ENCODE data around the gene MACROD2.

Gene MACROD2

DNA sequence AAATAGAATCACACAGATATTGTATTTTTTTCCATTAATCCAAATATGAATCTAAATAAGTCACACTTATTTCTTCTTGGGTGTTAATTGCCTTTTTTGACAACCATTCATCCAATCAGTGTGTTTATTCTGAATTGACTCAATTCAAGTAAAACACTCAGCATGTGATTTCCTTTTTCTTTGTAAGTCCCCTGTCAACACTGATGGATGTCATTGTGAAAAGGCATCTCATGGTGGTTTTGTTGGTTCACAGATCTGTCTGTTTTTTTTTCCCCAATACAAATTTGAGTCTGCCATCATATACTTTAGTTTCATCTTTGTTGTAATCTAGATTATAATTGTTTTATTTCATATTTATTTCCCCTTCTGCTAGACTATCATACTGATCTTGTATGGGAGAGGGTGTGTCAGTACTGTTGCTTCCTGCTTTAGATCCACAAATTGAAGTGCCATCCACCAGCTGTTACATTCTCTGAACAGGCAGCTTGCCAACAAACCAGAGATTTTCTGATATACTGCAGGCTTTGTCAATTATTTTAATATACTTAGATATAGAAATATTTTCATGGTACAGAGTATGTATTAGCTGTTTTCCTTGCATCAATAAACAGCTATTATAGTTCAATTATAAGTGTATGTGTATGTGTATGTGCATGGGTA, 406.3 kb downstream of the MACROD2 start:
- Histone ChIP-seq H3K27me3 (ENCODE audit: insufficient read depth, insufficient read length) (no peaks in the 10 kb centered on the region), H3K36me3 (ENCODE audit: insufficient read depth, insufficient read length, low read length) (no peaks in the 10 kb centered on the region), H3K4me1 (ENCODE audit: insufficient read depth, insufficient read length) (no peaks in the 10 kb centered on the region), H3K9me3 (ENCODE audit: insufficient read depth, low read length) (no peaks in the 10 kb centered on the region), H3K9ac (ENCODE audit: insufficient read length, low read depth) (no peak overlapping the region), H3K4me3 (ENCODE audit: insufficient read length, low read depth) (no peak overlapping the region)
- TF ChIP-seq ZNF274 (IDR thresholded peaks at IDR 0.05; ENCODE audit: low read depth, low read length), result no peak
- TF ChIP-seq SUZ12 (IDR thresholded peaks at IDR 0.05; ENCODE audit: extremely low read depth, insufficient read depth, insufficient read length), result no peak
- TF ChIP-seq YY1 (IDR thresholded peaks at IDR 0.05; ENCODE audit: insufficient read depth, insufficient read length), result no peak
- no peak for DNase-seq (ENCODE audit: low read depth, low spot score)

- Histone ChIP-seq H3K4me3 (ENCODE audit: insufficient read length, low read depth) (no peak overlapping the region), H3K27me3 (ENCODE audit: insufficient read depth, insufficient read length) (no peaks in the 10 kb centered on the region), H3K36me3 (ENCODE audit: insufficient read depth, insufficient read length, low read length) (no peaks in the 10 kb centered on the region), H3K9me3 (ENCODE audit: insufficient read depth, low read length) (no peaks in the 10 kb centered on the region), H3K4me1 (ENCODE audit: insufficient read depth, insufficient read length) (no peaks in the 10 kb centered on the region), H3K9ac (ENCODE audit: insufficient read length, low read depth) (no peak overlapping the region)
- DNase-seq (ENCODE audit: low read depth, low spot score), result no peak
- TF ChIP-seq YY1 (IDR thresholded peaks at IDR 0.05; ENCODE audit: insufficient read depth, insufficient read length) (no peak), ZNF274 (IDR thresholded peaks at IDR 0.05; ENCODE audit: low read depth, low read length) (no peak), SUZ12 (IDR thresholded peaks at IDR 0.05; ENCODE audit: extremely low read depth, insufficient read depth, insufficient read length) (no peak)
These were observed 409.2 kb downstream of the MACROD2 start for GRCh38 chr20:14404515-14404914.

GRCh38 chr20:14406495-14406894, 411.2 kb downstream of the MACROD2 start:
- Histone ChIP-seq H3K9ac (ENCODE audit: insufficient read length, low read depth) (no peak overlapping the region), H3K36me3 (ENCODE audit: insufficient read depth, insufficient read length, low read length) (no peaks in the 10 kb centered on the region), H3K27me3 (ENCODE audit: insufficient read depth, insufficient read length) (no peaks in the 10 kb centered on the region), H3K9me3 (ENCODE audit: insufficient read depth, low read length) (no peaks in the 10 kb centered on the region), H3K4me1 (ENCODE audit: insufficient read depth, insufficient read length) (no peaks in the 10 kb centered on the region), H3K4me3 (ENCODE audit: insufficient read length, low read depth) (no peak overlapping the region)
- TF ChIP-seq YY1 (IDR thresholded peaks at IDR 0.05; ENCODE audit: insufficient read depth, insufficient read length), result no peak
- TF ChIP-seq ZNF274 (IDR thresholded peaks at IDR 0.05; ENCODE audit: low read depth, low read length), result no peak
- no peak for TF ChIP-seq SUZ12 (IDR thresholded peaks at IDR 0.05; ENCODE audit: extremely low read depth, insufficient read depth, insufficient read length)
- no peak for DNase-seq (ENCODE audit: low read depth, low spot score)

DNA sequence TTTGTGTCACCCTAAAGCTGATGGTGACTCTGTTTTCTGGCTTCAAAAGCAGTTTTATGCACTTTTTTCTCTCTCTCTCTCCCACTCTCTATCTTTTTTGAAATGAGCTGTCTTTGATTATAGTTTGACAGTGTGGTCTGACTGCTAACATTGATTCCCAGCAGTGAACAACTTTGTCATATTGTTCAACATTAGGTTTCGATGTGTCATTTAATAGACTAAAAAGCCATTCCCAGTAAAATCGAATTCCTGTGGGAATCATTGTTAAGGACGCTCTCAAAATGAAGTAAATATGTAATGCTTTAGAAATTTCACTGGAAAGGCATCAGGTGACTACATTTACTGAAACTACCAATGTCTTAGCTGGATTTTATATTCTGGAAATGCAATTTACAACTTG, 412.0 kb downstream of the MACROD2 start:
- TF ChIP-seq SUZ12 (IDR thresholded peaks at IDR 0.05; ENCODE audit: extremely low read depth, insufficient read depth, insufficient read length), result no peak
- TF ChIP-seq ZNF274 (IDR thresholded peaks at IDR 0.05; ENCODE audit: low read depth, low read length), result no peak
- no peak for TF ChIP-seq YY1 (IDR thresholded peaks at IDR 0.05; ENCODE audit: insufficient read depth, insufficient read length)
- Histone ChIP-seq H3K9ac (ENCODE audit: insufficient read length, low read depth) (no peak overlapping the region), H3K36me3 (ENCODE audit: insufficient read depth, insufficient read length, low read length) (no peaks in the 10 kb centered on the region), H3K4me3 (ENCODE audit: insufficient read length, low read depth) (no peak overlapping the region), H3K4me1 (ENCODE audit: insufficient read depth, insufficient read length) (no peaks in the 10 kb centered on the region), H3K9me3 (ENCODE audit: insufficient read depth, low read length) (no peaks in the 10 kb centered on the region), H3K27me3 (ENCODE audit: insufficient read depth, insufficient read length) (no peaks in the 10 kb centered on the region)
- DNase-seq (ENCODE audit: low read depth, low spot score), result no peak

DNA sequence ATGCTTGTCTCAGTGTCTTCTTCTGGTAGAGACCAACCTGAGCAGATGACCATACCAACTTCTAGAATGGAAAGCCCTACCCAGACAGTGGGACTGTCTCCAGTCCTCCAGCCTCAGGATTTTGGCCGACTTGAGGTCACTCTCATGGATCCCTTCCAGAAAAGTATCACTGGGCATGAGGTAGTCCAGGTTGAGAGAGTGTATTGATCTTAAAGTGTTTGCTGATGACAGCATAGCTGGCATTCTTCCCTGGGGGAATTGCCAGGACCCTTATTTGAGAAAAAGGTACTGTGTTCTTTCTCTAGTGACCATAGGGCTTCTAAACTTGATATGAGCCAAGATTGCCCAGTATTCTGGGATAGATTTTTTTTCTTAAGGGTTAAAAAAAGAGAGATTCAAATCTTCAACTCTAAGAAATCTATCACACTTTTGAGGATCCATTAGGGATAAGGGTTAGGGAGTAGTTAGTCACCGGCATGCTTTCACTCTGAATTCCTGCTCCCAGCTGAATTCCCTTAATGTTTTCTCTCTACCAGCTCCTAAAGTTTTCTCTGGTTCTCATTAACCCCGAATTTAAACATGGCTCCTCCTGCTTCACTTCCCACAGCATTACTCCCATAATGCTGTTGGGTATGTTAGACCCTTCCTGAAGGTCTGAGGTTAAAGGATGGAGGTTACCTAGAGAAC, 415.7 kb downstream of the MACROD2 start:
- H3K4me1 ChIP-seq (ENCODE audit: insufficient read depth, insufficient read length), result no peaks in the 10 kb centered on the region
- no peak overlapping the region for H3K9ac ChIP-seq (ENCODE audit: insufficient read length, low read depth)
- H3K4me3 ChIP-seq (ENCODE audit: insufficient read length, low read depth), result no peak overlapping the region
- H3K9me3 ChIP-seq (ENCODE audit: insufficient read depth, low read length), result no peaks in the 10 kb centered on the region
- DNase-seq (ENCODE audit: low read depth, low spot score), result no peak
- no peaks in the 10 kb centered on the region for H3K27me3 ChIP-seq (ENCODE audit: insufficient read depth, insufficient read length)
- no peaks in the 10 kb centered on the region for H3K36me3 ChIP-seq (ENCODE audit: insufficient read depth, insufficient read length, low read length)
- TF ChIP-seq SUZ12 (IDR thresholded peaks at IDR 0.05; ENCODE audit: extremely low read depth, insufficient read depth, insufficient read length) (no peak), YY1 (IDR thresholded peaks at IDR 0.05; ENCODE audit: insufficient read depth, insufficient read length) (no peak), ZNF274 (IDR thresholded peaks at IDR 0.05; ENCODE audit: low read depth, low read length) (no peak)

- DNase-seq (ENCODE audit: low read depth, low spot score), result no peak
- Histone ChIP-seq H3K4me3 (ENCODE audit: insufficient read length, low read depth) (no peak overlapping the region), H3K9me3 (ENCODE audit: insufficient read depth, low read length) (no peaks in the 10 kb centered on the region), H3K9ac (ENCODE audit: insufficient read length, low read depth) (no peak overlapping the region), H3K27me3 (ENCODE audit: insufficient read depth, insufficient read length) (no peaks in the 10 kb centered on the region), H3K36me3 (ENCODE audit: insufficient read depth, insufficient read length, low read length) (no peaks in the 10 kb centered on the region), H3K4me1 (ENCODE audit: insufficient read depth, insufficient read length) (no peaks in the 10 kb centered on the region)
- TF ChIP-seq ZNF274 (IDR thresholded peaks at IDR 0.05; ENCODE audit: low read depth, low read length), result no peak
- TF ChIP-seq YY1 (IDR thresholded peaks at IDR 0.05; ENCODE audit: insufficient read depth, insufficient read length), result no peak
- no peak for TF ChIP-seq SUZ12 (IDR thresholded peaks at IDR 0.05; ENCODE audit: extremely low read depth, insufficient read depth, insufficient read length)
These were observed 416.9 kb downstream of the MACROD2 start for GRCh38 chr20:14412065-14412681.

DNA sequence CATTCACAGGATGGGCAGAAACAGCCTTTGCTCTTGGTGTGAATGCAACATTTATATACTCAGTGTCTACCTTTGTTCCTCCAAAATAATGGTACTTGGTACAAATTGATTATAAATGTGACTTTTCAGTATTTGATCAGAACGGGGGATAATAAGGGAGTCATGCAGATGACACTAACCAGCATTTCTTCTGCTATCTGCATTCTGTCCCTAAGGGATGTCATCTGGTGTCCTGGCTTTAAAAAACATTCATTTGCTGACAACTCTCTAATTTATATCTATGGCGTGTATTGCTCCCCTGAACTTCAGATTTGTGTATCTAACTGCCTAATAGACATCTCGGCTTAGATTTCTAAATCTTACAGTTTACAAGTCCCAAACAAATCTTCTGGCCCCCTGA, 418.5 kb downstream of the MACROD2 start:
- no peak for DNase-seq (ENCODE audit: low read depth, low spot score)
- Histone ChIP-seq H3K27me3 (ENCODE audit: insufficient read depth, insufficient read length) (no peaks in the 10 kb centered on the region), H3K4me1 (ENCODE audit: insufficient read depth, insufficient read length) (no peaks in the 10 kb centered on the region), H3K9ac (ENCODE audit: insufficient read length, low read depth) (no peak overlapping the region), H3K4me3 (ENCODE audit: insufficient read length, low read depth) (no peak overlapping the region), H3K36me3 (ENCODE audit: insufficient read depth, insufficient read length, low read length) (no peaks in the 10 kb centered on the region), H3K9me3 (ENCODE audit: insufficient read depth, low read length) (no peaks in the 10 kb centered on the region)
- TF ChIP-seq ZNF274 (IDR thresholded peaks at IDR 0.05; ENCODE audit: low read depth, low read length) (no peak), SUZ12 (IDR thresholded peaks at IDR 0.05; ENCODE audit: extremely low read depth, insufficient read depth, insufficient read length) (no peak), YY1 (IDR thresholded peaks at IDR 0.05; ENCODE audit: insufficient read depth, insufficient read length) (no peak)
